Transverse colon (tissue), 3 donors: ENCODE measurements around the gene AMIGO1.

Source experiments
- CTCF ChIP-seq, 5 experiments: fragments of 200-600 bp in 3 of 5; fragments of 450-650 bp in 2 of 5; sonication (generic) in 3 of 5; IDR thresholded peaks; 1 replicate in 2 of 5; 2 replicates in 3 of 5; pipeline ENCODE4 v1.5.1; 2016 to 2017; ENCODE audit warnings: antibody characterized with exemption in 5 of 5, inconsistent platforms in 3 of 5, mild to moderate bottlenecking in 2 of 5, moderate library complexity in 1 of 5
- EP300 ChIP-seq: sonication (generic); formaldehyde crosslinking; IDR thresholded peaks from one replicate; pipeline ENCODE4 v1.6.1; 2017; ENCODE audit warnings: antibody characterized with exemption, low read depth

DNA sequence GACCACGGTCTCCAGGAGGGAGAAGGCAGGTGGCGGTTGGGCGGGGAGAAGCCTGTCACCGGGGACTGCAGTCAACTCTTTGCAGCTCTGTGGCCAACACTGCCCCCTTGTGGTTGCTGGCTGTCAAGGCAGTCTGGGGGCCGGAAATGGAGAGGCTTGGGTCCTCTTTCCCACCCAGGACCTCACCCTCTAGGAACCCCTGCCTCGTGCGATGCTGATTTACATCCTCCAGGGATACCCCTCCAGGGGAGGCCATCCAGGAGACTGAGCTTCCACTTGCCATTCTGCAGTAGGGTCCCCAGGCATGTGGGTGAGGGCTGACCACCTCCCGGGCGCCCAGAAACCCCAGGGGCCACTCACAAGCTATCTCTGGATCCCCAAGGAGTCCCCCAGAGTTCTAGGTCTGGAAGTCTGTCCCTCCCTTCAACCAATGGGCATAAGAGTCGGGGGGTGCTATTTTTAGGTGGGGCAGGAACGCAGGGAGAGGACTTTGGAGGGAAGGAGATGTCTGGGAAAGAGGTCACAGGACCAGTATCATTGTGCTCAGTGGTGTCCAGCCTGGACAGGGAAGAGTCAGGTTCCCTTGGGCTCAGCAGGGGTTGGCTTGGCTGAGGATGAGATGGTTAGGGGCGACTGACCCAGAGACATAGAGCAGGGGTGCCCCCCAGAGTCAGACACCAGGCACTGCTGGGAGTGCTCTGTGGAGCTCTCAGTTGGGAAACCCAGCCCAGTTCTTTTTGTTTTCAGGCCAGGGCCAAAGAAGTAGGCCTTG is 23.0 kb upstream of the AMIGO1 start:
- TF ChIP-seq CTCF (IDR thresholded peaks at IDR 0.05): peak; percentile 97 to 99 (median 99)
- no peak for TF ChIP-seq EP300
